ENCODE measurements around the gene TNFRSF12A.

Gene TNFRSF12A

GRCh38 chr16:3026609-3027488 is 6.7 kb downstream of the TNFRSF12A start:
- DNase-seq (ENCODE audit: low spot score): no peak

DNA sequence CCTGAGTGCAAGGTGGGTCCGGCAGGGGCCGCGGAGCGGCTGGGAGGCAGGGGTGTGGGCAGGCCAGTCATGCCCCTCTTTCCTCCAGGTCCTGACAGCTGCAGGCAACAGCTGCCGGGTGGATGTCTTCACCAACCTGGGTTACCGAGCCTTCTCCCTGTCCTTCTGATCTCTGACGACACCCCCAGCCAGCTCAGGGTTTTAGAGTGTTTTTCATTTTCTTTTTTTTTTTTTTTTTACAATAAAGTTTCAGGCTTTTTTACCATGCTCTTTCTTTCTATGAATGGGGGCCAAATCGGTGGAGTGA is 7.3 kb downstream of the TNFRSF12A start:
- DNase-seq (ENCODE audit: low spot score): no peak

DNA sequence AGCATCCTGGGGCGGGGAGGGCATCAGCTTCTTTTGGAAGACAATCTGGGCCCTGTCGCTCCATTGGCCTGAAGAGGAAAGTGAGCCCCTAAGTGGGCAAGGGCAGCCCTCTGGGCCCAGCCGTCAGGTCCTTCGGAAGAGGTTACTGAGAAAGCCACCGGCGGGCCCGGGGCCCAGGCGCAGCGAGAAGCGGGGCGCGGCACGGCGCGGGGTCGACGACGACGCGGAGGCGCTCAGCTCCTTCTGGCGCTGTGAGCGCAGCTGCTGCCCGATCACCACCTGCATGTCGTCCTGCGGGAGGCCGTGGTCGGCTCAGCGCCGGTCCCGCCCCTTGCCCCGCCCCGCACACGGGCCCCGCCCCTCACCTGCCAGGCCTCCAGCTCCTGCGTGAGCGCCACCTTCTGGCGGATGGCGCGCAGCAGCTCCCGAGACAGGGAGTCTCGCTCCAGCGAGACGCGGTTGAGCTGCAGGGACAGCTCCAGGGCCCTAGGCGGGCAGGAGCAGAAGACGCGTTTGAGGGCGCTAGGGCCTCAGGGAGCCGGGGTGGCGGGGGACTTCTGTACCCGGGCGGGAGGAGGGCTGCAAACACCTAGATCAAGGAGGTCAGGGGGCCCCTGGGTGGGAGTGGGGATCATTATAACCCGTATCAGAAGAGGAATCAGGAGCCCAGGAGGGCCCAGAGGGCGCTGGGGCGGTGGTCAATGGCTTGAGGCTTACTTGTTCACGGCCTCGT is 8.0 kb downstream of the TNFRSF12A start:
- DNase-seq (ENCODE audit: low spot score): no peak

DNA sequence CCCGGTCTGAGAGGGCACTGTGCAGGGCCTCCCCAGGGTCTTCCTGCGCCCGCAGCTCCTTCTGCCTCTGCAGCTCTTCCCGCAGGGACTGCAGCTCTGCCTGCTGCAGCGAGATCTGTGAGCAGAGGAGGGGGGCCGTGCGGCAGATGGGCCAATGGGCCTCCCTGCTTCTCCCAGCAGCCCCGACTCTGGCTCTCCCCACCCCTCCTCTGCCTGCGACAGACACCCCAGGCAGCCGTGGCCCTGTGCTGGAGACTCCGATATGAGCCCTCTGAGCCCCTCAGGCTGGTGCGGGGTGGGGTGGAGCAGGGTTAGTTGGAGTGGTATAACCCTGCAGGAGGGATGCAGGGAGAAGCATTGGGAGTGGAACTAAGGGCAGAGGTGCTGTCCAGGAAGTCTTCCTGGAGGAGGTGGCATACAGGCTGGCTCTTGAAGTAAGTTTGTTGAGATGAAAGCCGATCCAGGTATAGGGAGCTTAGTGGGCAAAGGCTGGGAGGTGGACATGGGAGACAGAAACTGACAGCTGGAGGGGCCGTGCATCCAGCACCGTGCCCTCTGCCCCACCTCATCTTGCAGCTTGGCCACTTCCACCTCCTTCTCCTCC is 8.7 kb downstream of the TNFRSF12A start:
- DNase-seq (ENCODE audit: low spot score): no peak

DNA sequence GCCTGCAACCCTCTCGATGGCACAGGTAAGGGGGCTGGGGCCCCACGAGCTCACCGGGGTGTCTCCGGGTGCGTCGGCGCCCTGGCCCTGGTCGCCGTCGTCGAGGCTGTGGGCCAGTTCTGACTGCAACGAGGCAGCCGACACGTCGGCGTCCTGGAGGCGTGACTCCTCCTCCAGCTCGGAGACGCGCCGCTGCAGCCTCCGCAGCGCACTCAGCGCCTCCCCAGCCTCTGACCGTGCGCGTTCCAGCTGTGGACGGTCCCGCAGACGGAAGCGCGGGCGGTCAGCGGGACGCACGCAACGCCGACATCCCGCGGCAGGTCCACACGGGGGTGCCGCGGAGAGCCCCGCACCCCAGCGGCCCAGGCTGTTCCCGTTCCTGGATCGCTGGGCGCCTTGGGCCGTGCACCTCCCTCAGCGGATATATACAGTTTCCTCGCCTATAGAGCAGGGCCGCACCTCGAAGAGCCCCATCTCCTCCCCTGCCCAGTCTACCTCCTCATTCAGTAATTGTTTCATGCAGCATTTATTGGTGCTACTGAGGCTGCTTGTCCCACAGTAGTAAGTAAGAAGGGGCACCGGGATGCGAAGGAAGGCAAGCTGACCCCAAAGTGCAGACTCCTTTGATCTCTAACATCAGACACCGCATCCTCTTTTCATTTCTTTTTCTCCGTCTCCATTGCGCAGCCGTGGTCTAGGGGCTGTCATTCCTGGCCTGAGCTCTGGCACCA is 9.5 kb downstream of the TNFRSF12A start:
- peak; percentile 71 for DNase-seq (ENCODE audit: low spot score)

- no peak for DNase-seq (ENCODE audit: low spot score)
Observed at GRCh38 chr16:3030222-3031212, 10.3 kb downstream of the TNFRSF12A start.

DNA sequence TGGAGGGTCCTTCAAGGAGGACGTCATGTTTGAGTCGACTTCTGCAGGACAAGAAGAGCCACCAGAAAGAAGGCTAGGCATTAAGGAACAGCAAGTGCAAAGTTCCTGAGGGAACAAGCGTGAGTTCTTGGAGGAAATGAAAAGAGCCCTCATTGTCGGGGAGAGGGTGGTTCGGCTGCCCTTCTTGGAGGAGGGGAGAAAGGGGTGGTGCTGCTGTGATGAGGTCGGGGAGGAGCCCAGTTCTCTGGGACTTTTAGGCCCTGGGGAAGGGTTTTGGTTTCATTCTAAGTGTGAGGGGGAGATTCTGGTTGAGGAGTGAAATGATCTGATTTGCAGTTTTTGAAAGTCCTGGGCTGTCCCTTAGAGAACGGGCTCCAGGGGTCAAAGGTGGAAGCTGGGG is 12.5 kb downstream of the TNFRSF12A start:
- no peak for DNase-seq (ENCODE audit: low spot score)

DNA sequence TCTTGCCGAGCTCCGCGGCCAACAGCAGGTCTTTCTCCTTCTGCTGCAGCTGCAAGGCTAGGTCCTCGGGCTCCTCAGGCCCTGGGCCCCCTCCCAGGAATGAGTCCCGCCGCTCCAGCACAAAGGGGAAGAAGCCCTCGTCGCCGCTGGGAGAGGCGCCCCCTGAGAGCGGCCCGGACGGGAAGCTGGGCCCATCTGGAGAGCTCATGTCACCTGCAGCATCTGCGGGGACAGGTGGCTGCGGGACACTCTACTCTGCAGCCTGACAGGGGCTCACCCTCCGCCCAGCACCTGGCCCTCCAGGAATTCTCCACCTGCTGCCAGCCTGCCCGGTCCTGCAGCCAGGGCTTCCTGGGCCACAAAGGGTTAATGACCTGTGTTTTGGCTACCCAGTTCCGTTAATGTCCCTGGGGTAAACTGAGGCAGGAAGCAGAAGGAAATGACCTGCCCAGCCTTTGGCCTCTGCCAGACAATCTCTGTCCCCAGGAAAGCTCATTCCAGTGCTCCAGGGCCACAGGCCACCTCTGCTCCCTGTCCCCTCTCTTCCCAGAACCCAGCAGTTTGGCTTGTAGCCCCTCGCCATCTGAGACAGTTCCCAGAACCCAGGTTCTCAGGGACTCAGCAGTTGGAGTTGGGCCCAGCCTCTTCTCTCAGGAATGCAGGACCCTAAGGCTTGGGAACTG is 15.3 kb downstream of the TNFRSF12A start:
- no peak for DNase-seq (ENCODE audit: low spot score)

- no peak for DNase-seq (ENCODE audit: low spot score)
Observed at GRCh38 chr16:3035972-3036725, 16.0 kb downstream of the TNFRSF12A start.

GRCh38 chr16:3036726-3037315 is 16.7 kb downstream of the TNFRSF12A start, which contains the start of gene BICDL2:
TSS of gene BICDL2 (minus strand) at chr16:3036944. CDS start at chr16:3035496, 1,448 bp downstream.
- no peak for DNase-seq (ENCODE audit: low spot score)

GRCh38 chr16:3038256-3038655 is 18.1 kb downstream of the TNFRSF12A start:
- no peak for DNase-seq (ENCODE audit: low spot score)

GRCh38 chr16:3038896-3039295 is 18.7 kb downstream of the TNFRSF12A start:
- DNase-seq (ENCODE audit: low spot score): no peak

GRCh38 chr16:3042376-3042775 is 22.2 kb downstream of the TNFRSF12A start:
- DNase-seq (ENCODE audit: low spot score): no peak

- DNase-seq (ENCODE audit: low spot score): no peak
Observed at GRCh38 chr16:3044708-3045107, 24.5 kb downstream of the TNFRSF12A start.

DNA sequence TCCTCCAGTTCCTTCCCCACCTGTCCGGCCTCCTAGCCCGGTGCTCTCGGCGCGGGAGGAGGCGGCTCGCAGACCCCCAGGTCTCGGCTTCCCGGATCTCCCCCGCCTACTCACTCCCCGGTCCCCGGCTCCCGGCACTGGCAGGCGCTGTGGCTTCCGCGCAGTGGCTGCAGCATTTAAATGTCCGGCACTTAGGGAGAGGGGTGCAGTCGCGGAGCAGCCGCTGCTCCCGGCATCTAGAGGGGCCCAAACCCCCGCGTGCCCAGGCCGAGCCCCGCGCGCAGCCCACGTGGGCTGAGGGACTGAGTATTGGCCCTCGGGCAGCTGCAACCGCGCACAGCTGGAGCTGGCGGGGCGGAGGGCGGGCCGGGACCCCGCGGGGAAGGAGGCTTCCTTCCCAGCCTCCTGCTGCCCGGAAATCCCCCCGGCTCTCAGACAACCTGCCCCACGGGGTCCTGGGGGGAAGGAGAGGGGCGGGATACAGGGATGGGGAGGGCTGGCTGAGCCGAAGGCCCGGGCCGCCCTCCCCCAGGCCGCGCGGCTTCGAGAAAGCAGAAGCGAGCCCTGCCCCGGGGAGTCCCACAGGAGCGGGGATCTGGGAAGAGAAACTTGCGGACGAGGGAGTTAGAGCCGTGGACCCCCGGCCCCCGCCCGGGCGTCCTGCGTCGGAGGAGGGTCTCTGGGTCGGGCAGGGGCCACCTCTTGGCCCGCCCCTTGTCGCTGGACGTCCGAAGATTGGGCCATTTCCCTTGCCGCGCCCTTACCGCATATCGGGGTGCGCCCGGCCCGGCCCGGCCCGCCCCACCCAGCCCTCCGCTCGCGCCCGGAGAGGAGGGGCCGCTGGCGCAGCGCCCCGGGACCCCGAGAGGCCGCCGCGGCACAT is 25.8 kb downstream of the TNFRSF12A start, which contains the start of gene MMP25:
Gene MMP25, plus strand, starts transcription at position 804 of the 883 bp plus-strand sequence. CDS start 357 bp downstream, outside the sequence.
- no peak for DNase-seq (ENCODE audit: low spot score)

- no peak for DNase-seq (ENCODE audit: low spot score)
Observed at GRCh38 chr16:3046641-3047386, 26.6 kb downstream of the TNFRSF12A start.

DNA sequence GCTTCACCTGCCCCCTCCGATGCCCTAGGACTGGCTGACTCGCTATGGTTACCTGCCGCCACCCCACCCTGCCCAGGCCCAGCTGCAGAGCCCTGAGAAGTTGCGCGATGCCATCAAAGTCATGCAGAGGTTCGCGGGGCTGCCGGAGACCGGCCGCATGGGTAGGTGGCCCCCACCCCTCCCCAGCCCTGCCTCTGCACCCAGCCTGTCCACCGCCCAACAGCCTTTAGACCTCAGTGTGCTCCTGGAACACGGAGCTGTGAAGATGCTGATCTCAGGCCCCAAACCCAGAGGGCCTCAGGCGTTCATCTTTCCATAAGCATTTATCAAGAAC is 27.2 kb downstream of the TNFRSF12A start:
- DNase-seq (ENCODE audit: low spot score): no peak

Data from hepatic stellate cell (primary cell).